Activated CD4-positive, CD25-positive, alpha-beta regulatory T cell treated with anti-CD3 and anti-CD28 coated beads, Interleukin-2, amount 50 U/mL, for 16 hours (primary cell): Measurements from ENCODE around the gene ABCC11.
"Not testable (repeated sequence)": the region's sequence is repeated elsewhere in the genome, so short reads cannot be mapped to it uniquely, and the experiment has no call there.

Experiments
- DNase-seq: peaks from one replicate; pipeline ENCODE4 v3.0.0-alpha.2; 2020; ENCODE audit warnings: low read depth, low spot score

ABCC11 gene

DNA sequence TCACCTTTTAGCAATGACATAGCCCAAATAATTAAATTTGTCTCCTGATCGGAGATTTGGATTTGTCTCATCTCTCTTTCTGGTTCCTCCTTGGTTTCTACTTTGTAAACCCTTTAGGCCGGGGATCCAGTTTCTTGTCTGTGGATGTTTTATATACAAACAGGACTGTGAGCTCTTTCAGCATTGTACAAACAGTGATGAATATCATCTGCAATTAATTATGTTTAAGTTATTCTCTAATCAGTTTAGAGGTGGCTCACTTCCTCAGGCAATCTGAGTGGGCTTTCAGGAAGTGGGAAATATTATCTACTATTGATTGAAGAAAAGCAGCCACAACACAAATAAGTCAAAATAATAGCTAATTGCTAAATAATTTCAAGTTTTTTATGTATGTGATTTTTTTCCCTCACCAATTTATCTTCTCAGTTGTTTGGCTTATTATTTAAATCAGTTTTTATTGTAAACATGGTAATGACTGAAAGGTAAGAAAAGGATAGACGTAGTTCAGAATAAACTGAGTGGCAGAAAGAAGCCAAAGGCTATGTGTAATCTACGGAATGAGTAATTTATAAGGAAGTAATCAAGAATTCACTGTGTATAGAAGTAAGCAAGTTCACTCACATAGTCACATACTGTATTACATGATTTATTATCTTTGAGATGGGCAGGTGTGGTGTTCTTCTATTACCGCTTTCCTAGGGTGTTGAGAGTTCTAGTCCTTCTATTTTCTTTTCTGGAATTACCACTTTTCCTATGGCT lies 3.4 kb upstream of the ABCC11 start:
- DNase-seq, result no peak

DNA sequence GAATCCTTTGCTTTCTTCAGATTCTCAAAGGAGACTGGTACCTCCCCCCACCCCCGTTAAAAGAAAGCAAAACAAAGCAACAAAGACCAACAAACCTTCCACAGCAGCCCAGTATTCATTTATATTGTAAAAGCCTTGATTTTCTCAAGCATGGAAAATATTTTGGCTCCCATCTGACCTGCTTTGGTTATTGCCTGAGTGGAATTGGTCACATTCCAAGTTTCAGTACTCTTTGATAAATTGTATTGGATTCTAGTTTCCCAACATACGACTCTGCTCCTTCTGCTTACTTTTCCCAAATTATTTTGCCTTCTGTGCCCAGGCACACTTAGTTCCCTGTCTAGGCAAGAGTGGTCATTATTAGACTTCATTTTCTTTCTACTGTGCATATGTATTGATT lies 1.3 kb downstream of the ABCC11 start:
- DNase-seq, result no peak

DNA sequence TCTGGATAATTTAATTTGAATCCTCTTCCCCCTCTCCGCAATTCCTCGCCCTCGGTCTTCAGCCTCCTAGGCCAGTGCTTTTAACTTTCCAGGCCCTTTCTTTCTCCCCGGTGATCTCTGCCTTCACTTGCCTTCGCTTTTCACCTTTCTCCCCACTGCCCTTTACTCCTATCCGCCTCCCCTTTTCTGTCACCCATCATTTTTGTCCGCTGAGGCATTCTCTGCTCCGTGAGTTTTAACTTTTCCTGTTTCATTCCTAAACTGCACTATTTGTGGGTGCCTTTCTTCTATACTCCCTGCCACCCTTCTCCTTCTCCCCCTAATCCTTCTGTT lies 2.5 kb downstream of the ABCC11 start:
- no peak for DNase-seq

DNA sequence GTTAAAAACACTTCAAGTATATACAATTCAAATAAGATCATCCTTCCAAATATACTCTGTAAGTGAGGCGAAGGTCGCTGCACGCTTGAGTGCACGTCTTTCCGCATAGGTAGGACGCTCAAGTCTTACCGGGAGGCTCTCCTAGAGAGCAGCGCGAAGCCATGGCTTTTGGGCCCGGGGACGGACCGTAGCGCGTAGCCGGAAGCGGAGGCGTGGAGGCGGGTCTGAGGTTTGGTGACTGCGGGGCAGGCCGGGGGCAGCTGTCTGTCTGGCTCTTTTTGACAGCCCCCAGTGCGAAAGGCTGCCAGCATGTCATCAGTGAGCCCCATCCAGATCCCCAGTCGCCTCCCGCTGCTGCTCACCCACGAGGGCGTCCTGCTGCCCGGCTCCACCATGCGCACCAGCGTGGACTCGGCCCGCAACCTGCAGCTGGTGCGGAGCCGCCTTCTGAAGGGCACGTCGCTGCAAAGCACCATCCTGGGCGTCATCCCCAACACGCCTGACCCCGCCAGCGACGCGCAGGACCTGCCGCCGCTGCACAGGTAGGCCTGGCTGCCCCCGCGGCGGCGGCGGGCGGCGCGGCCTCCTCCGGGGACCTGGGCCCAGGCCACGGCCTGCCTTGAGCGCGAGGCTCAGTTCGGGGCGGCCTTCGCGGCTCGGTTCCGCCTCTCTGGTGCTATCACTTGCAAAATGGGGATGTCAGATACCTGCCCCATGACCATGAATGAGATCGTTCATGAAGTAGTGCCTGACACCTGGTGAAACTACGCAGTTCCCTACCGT lies 3.1 kb downstream of the ABCC11 start, which contains the start of gene LONP2:
TSS of gene LONP2 (plus strand) at position 221 of the 783 bp plus-strand sequence. CDS start at position 310, 89 bp downstream.
- peak; percentile 83 for DNase-seq

DNA sequence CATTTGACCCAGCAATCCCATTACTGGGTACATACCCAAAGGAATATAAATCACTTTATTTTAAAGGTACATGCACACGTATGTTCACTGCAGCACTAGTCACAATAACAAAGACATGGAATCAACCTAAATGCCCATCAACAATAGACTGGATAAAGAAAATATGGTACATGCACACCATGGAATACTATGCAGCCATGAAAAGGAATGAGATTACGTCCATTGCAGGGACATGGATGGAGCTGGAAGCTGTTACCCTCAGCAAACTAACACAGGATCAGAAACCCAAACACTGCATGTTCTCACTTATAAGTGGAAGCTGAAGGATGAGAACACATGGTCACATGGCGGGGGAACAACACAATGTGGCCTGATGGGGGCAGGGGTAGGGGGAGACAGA lies 7.2 kb downstream of the ABCC11 start:
- DNase-seq, result not testable (repeated sequence)

DNA sequence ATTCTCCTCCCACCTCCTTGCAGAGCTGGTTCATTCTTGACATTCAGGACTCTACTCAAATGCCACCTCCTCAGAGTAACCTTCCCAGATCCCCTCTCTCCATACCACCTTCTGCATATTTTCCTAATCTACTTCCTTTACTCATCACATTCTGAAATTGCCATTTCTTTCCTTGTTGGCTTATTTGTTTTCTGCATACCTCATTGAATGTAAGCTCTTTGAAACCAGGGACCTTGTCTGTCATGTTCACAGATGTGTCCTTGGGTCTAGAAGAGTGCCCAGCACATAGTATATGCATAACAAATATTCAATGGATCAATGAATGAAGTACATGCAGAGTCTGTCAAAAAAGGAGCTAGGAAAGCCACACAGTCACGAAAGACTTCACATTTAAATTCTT lies 11.1 kb downstream of the ABCC11 start:
- DNase-seq, result no peak

DNA sequence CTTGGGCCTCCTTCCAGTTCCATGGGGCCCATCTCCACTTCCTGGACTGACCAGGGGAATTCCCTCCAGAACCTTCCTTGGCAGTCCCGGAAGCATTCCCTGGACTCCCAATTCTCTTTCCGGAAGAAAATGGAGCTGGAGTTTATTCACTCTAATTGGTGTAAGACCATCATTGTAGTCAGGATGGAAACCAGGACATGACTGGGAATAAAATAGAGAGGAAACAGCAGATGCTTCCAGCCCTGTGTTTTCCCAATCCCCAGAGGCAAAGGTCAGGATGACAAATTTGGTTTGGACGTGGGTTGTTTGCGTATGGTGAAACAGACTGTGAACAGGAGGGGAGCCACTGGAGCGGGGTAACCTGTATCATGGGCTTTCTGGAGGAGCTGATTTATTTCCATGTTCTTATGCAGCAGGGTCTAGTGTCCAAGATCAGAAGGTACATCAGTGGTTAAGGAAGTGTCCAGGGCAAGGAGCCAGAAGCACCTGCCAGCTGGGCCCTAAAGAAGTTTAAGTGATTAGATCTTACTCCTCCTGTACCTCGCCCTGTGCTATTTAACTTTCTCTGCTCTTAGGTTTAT lies 11.7 kb downstream of the ABCC11 start:
- DNase-seq, result no peak

DNA sequence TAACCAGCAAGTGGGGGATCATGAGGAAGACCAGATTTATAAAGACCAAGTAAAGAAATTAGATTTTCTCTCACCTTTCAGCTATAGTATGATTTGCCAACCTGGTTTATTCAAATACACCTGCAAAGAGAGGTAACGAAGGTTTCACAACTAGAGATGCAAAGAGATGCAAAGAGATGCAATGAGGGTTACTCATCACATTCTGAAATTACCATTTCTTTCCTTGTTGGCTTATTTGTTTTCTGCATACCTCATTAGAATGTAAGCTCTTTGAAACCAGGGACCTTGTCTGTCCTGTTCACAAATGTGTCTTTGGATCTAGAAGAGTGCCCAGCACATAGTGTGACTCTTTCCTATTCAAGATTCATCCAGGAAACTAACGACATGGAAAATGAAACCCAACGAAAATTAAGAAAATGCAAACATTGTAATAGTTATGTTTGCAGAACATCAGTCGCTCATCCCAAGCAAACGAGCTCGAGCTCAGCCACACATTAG lies 12.2 kb downstream of the ABCC11 start:
- DNase-seq, result no peak

DNA sequence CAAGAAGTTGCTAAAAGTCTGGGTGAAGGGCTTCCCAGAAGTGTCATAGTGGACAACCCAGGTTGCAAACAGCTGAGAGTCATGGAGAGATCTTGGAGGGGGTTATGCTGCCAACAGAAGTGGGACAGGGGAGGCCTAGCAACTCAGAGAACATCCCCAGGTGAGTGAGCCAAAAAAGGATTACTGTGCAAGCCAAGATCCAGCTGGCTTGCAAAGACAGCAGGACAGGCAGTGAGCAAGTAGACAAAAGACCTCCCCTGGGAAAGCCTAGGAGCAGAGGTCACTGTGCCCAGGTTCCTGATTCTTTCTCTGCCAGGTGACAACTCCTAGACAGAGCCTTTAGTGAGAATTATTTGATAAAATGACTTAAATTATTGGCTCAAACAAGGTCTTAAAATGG lies 12.7 kb downstream of the ABCC11 start:
- no peak for DNase-seq

DNA sequence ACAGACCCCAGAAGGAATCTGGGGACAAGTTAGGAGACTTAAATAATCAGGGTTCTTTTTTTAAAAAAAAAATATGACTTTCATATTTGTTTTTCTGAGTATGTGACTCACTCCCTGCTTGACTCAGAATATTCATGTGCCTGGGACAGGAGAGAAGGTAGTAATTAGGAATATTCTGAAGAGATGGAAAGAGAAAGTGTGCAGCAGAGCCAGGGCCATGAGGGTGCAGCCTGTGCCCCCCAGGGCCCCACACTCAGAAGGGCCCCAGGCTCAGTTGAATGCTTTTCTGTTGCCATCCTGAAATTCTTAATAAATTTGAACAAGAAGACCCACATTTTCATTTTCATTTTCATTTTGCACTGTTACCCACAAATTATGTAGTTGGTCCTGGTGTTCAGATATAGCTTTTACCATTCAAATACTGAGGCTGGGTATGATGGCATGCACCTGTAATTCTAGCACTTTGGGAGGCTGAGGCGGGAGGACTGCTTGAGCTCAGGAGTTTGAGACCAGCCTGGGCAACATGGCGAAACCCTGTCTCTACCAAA lies 14.8 kb downstream of the ABCC11 start:
- DNase-seq, result no peak

DNA sequence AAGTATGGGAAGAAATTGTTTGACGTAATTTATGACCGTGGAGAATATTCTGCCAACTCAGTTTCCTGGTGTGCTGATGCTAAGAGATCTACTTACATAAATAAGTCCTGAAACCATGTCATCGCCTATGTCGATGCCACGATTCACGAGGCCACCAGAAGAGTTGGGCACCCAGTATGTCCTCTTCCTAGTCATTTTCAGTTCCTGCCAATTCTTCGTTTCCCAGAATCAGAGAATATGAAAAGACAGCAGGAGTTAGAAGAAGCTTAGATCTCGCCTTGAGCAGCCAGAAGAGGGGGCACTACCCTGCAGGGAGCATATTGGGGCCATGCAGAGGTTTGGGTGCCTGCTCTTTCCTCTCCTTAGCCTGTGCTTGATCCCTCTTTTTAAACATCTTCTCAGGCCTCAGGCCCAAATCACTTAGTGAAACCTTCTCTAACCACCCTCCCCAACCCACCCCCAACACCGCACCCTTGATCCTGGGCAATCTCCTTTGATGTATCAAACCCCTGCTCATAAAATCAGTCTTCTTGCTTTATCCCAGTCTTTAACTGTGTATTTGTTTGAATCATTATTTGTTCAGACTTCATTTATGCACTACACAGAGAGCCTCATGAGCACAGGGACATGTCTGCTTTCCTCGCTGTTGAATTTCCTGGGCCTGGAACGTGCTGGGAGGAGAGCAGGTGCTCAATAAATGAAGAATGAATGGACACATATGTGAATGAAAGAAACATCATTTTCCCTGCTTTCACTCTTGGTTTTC lies 15.4 kb downstream of the ABCC11 start:
- no peak for DNase-seq

DNA sequence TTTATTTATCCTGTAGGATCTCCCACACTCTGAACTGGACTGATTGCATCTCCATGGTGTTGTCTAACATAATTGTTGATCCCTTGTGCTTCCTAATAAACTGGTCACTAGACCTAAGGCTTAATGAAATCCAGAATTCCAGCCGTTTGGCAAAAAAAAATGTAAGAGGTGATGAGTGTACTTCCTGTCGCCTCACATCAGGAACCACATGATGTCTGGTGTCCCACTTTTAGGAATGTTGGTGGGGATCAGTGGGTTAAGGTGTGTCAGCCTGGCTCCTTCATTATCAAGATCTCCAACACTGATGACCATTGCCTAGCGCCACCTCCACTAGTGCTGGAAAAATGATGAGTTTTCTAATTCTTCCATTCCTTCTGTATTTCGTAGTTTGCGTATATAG lies 21.9 kb downstream of the ABCC11 start:
- no peak for DNase-seq

DNA sequence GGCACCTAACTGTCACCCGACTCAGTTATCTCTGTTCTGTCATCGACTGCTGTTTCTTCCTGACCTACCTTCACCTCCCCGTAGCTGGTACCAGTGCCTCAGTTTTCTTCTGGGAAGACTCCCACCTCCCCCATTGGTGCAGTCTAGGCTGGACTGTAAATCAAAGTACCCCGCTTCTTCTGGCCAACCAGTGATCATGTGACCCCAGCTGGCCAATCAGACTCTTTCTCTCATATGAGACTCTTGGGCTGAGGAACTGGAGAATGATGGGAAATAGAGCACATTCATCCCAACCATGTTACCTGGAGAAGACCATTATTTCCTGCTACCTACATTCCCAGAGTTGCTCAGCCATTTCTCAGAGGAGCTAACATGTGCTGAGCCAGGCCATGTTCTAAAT lies 23.8 kb downstream of the ABCC11 start:
- DNase-seq, result no peak

DNA sequence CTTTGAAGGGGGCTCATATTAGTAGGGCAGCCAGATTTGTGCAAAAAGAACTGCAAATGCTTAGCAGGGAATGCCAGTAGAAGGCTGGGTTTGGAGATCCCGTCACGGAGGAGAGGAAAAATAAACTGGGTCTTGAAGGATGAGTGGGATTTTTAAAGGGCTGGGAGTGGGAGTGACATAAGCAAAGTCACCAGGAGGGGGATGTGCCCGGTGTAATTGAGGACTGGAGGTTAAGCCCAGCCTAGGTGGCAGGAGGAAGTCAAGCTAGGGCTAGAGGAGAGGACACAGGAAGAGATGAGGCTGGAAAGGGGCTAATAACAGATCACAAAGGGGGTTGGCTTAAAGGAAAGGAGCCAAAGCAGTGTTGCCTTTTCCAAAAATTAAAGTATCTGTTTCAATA lies 26.4 kb downstream of the ABCC11 start:
- DNase-seq, result no peak

DNA sequence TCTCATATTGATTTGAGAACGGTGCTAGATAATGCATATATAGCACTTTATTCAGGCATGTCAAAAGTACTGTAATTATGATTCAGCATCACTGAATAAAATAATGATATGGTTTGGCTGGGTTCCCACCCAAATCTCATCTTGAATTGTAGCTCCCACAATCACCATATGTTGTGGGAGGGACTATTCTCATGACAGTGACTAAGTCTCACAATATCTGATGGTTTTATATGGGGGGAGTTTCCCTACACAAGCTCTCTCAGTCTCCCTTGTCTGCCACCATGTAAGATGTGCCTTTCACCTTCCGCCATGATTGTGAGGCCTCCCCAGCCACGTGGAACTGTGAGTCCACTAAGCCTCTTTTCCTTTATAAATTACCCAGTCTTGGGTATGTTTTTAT lies 28.9 kb downstream of the ABCC11 start:
- no peak for DNase-seq

DNA sequence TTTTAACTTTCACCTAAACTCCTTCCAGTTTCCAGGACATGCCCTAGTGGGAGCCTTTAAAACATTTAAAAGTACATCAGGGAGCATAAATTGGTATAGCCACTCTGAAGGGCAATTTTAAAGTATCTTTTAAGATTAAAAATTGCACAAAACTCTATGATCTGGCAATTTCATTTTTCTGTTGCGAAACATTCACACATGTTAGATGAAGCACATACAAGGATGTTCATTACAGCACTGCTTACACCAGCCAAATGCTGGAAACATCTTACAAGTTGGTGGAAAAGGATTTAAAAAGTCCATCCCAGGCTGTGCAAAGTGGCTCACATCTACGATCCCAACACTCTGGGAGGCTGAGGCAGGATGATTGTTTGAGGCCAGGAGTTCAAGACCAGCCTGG lies 29.6 kb downstream of the ABCC11 start:
- no peak for DNase-seq

DNA sequence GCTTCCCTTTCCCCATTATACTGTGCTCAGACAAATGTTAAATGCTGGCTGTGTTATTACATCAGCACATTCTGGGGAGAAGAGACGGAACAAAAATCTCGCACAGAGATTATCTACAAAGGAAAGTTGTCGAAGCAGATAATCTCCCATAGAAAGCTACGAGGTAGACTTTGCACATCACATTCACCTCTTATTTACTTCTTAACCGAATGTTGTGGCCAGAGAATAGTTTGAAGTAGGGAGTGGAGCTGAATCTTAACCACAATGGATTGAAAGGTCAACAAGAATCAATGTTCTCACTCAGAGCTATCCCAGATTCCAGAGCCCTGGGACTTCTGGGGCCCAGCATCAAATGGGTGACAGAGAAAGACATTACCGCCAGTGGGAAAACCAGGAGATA lies 31.6 kb downstream of the ABCC11 start:
- no peak for DNase-seq

DNA sequence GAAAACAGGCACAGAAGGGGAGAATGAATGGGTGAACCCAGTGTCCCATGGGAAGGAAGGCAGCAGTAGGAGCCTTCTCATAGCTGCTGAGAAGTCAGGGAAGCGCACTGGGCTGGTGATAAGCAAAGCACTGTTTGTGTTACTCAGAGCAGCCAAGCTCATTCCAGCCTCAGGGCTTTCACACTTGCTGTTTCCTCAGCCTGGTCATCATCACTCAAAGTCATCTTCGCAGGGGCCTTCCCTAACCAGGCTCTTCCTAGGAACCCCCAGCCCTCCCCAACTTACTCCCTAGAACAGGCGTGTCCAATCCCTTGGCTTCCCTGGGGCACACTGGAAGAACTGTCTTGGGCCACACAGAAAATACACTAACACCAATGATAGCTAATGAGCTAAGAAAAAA lies 35.3 kb downstream of the ABCC11 start:
- no peak for DNase-seq

DNA sequence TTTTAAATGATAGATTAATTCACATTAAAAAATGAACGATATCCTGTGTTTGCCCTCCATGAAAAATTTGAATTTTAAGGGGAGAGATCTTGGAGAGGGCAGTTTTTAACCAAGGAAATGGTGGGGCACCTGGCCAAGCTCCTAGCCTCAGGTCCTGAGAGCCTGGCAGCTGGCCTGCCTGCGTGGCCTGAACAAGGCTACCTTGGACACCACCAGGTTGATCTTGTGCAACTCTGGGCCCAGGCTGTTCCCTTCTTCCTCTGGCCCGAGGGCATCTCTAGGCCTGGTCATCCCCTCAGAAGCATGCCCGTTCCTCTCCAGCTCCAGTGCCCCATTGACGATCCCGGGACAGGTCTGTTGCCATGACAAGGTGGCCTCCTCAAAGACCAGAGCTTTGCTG lies 36.6 kb downstream of the ABCC11 start:
- no peak for DNase-seq

DNA sequence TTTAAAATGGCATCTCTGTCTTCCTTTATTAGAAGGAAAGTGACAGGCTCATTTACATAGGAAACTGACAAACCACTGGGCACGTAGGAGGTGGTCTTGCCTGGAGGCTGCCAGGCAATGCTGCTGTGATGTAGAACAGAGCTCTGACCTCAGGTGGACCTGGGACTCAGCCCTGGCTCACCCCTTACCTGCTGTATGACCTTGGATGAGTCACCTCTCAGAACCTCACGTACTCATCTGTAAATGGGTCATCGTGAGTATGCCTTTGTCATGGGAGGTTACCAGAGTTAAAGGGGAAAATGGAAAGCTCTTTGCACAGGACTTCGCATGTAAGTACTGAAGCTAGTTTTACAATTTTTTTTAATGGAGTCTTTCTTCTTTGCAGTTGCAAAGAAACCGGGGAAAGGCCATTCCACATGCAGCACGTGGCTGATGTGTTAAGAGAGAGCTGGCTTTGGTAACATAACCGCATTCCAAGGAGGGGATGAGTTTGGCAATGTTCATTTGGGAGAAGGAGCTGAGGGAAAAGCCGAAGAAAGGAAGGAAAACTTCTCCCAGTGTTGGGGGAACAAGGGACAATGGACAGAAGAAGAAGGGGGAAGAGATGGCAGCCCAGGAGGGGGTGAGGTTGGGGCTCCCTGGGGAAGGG lies 40.6 kb downstream of the ABCC11 start:
- DNase-seq, result no peak

DNA sequence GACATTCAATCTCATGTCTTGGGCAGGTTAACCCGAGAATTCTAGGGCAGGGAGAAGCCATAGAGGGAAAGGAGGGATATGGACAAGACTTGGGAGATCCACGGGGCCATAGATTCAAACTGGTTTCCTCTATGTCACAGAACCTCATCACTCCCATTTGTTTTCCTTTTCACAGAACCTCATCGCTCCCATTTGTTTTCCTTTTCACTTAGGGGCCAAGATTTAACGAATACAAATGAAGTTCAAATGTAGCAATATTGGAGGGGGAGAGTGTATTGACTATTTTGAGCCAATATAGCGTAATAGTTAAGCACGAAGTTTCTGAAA lies 42.6 kb downstream of the ABCC11 start:
- no peak for DNase-seq
